HEK293 (cell line): ENCODE data around the gene PIP4K2C.

Experiments used
- GLI2 ChIP-seq: fragments of 450-650 bp; formaldehyde crosslinking; IDR thresholded peaks from 2 replicates; pipeline ENCODE4; 2017; ENCODE audit warnings: missing biosample characterization, missing genetic modification characterization, low read depth, borderline replicate concordance
- GLIS2 ChIP-seq: fragments of 450-650 bp; formaldehyde crosslinking; IDR thresholded peaks from 2 replicates; pipeline ENCODE4 v1.5.1; 2016; ENCODE audit warnings: missing biosample characterization, missing genetic modification characterization
- IKZF3 ChIP-seq: fragments of 450-650 bp; IDR thresholded peaks from 2 replicates; pipeline ENCODE4 v1.5.0; 2018; ENCODE audit warnings: missing biosample characterization, mild to moderate bottlenecking, missing genetic modification characterization, moderate library complexity
- KLF7 ChIP-seq: fragments of 450-650 bp; formaldehyde crosslinking; IDR thresholded peaks from 2 replicates; pipeline ENCODE4 v1.5.1; 2016; ENCODE audit warnings: missing biosample characterization, missing genetic modification characterization, borderline replicate concordance
- MEIS1 ChIP-seq: sonication (generic); formaldehyde crosslinking; IDR thresholded peaks from 2 replicates; pipeline ENCODE4 v1.8.1; 2022; ENCODE audit warnings: missing genetic modification reagents, mild to moderate bottlenecking, borderline replicate concordance
- SP2 ChIP-seq: fragments of 450-650 bp; formaldehyde crosslinking; IDR thresholded peaks from 2 replicates; pipeline ENCODE4 v1.5.1; 2016; ENCODE audit warnings: missing biosample characterization, missing genetic modification characterization
- SP3 ChIP-seq: fragments of 450-650 bp; formaldehyde crosslinking; IDR thresholded peaks from 2 replicates; pipeline ENCODE4 v1.5.1; 2016; ENCODE audit warnings: missing biosample characterization, missing genetic modification characterization
- TRIM28 ChIP-seq: IDR thresholded peaks from 2 replicates; pipeline ENCODE4 v1.6.1; 2011; ENCODE audit warnings: low read length, control low read depth, borderline replicate concordance
- ZBTB48 ChIP-seq: fragments of 450-650 bp; formaldehyde crosslinking; IDR thresholded peaks from 2 replicates; pipeline ENCODE4 v1.5.1; 2016; ENCODE audit warnings: missing biosample characterization, missing genetic modification characterization
- ZBTB7A ChIP-seq: fragments of 450-650 bp; formaldehyde crosslinking; IDR thresholded peaks from 2 replicates; pipeline ENCODE4 v1.5.1; 2016; ENCODE audit warnings: low read depth, missing biosample characterization, missing genetic modification characterization
- ZIC2 ChIP-seq: fragments of 450-650 bp; formaldehyde crosslinking; IDR thresholded peaks from 2 replicates; pipeline ENCODE4 v1.5.1; 2016; ENCODE audit warnings: missing biosample characterization, missing genetic modification characterization
- ZNF16 ChIP-seq: fragments of 450-650 bp; formaldehyde crosslinking; IDR thresholded peaks from 2 replicates; pipeline ENCODE4 v1.5.1; 2016; ENCODE audit warnings: low read depth, missing biosample characterization, missing genetic modification characterization
- ZNF174 ChIP-seq: fragments of 450-650 bp; formaldehyde crosslinking; IDR thresholded peaks from 2 replicates; pipeline ENCODE4 v1.5.0; 2017; ENCODE audit warnings: missing biosample characterization, mild to moderate bottlenecking, missing genetic modification characterization
- ZNF175 ChIP-seq: fragments of 450-650 bp; formaldehyde crosslinking; IDR thresholded peaks from 2 replicates; pipeline ENCODE4 v1.5.1; 2016; ENCODE audit warnings: missing biosample characterization, missing genetic modification characterization
- ZNF214 ChIP-seq: fragments of 450-650 bp; formaldehyde crosslinking; IDR thresholded peaks from 2 replicates; pipeline ENCODE4 v1.5.1; 2017; ENCODE audit warnings: missing biosample characterization, mild to moderate bottlenecking, missing genetic modification characterization, borderline replicate concordance
- ZNF223 ChIP-seq: fragments of 450-650 bp; formaldehyde crosslinking; IDR thresholded peaks from 2 replicates; pipeline ENCODE4 v1.5.1; 2016; ENCODE audit warnings: missing biosample characterization, missing genetic modification characterization
- ZNF248 ChIP-seq: fragments of 450-650 bp; formaldehyde crosslinking; IDR thresholded peaks from 2 replicates; pipeline ENCODE4 v1.5.1; 2017; ENCODE audit warnings: missing biosample characterization, missing genetic modification characterization
- ZNF302 ChIP-seq: fragments of 450-650 bp; formaldehyde crosslinking; IDR thresholded peaks from 2 replicates; pipeline ENCODE4 v1.5.1; 2016; ENCODE audit warnings: missing biosample characterization, missing genetic modification characterization, low read depth
- ZNF354C ChIP-seq: fragments of 450-650 bp; formaldehyde crosslinking; IDR thresholded peaks from 2 replicates; pipeline ENCODE4 v1.5.1; 2016; ENCODE audit warnings: missing biosample characterization, missing genetic modification characterization, low read depth, borderline replicate concordance
- ZNF416 ChIP-seq: fragments of 450-650 bp; formaldehyde crosslinking; IDR thresholded peaks from 2 replicates; pipeline ENCODE4 v1.5.1; 2016; ENCODE audit warnings: missing biosample characterization, missing genetic modification characterization
- ZNF433 ChIP-seq: fragments of 450-650 bp; formaldehyde crosslinking; IDR thresholded peaks from 2 replicates; pipeline ENCODE4 v1.5.1; 2016; ENCODE audit warnings: missing biosample characterization, missing genetic modification characterization, low read depth
- ZNF548 ChIP-seq: fragments of 450-650 bp; formaldehyde crosslinking; IDR thresholded peaks from 2 replicates; pipeline ENCODE4 v1.5.1; 2016; ENCODE audit warnings: missing biosample characterization, missing genetic modification characterization
- ZNF660 ChIP-seq: fragments of 450-650 bp; IDR thresholded peaks from 2 replicates; pipeline ENCODE4 v1.5.1; 2018; ENCODE audit warnings: missing biosample characterization, mild to moderate bottlenecking, missing genetic modification characterization
- TF ChIP-seq, protein P1 (sequence below): fragments of 450-650 bp; formaldehyde crosslinking; IDR thresholded peaks from 2 replicates; pipeline ENCODE4 v1.5.1; 2016; ENCODE audit warnings: missing biosample characterization, missing genetic modification characterization
- TF ChIP-seq, protein P2 (sequence below): fragments of 450-650 bp; formaldehyde crosslinking; IDR thresholded peaks from 2 replicates; pipeline ENCODE4 v1.5.1; 2016; ENCODE audit warnings: missing biosample characterization, missing genetic modification characterization
- TF ChIP-seq, protein P3 (sequence below): fragments of 450-650 bp; formaldehyde crosslinking; IDR thresholded peaks from 2 replicates; pipeline ENCODE4 v1.5.1; 2016; ENCODE audit warnings: missing biosample characterization, missing genetic modification characterization
- TF ChIP-seq, protein P4 (sequence below): fragments of 450-650 bp; formaldehyde crosslinking; IDR thresholded peaks from 2 replicates; pipeline ENCODE4 v1.5.1; 2016; ENCODE audit warnings: missing biosample characterization, missing genetic modification characterization
- TF ChIP-seq, protein P5 (sequence below): fragments of 450-650 bp; formaldehyde crosslinking; IDR thresholded peaks from 2 replicates; pipeline ENCODE4 v1.5.1; 2016; ENCODE audit warnings: missing biosample characterization, missing genetic modification characterization
- TF ChIP-seq, protein P6 (sequence below): fragments of 450-650 bp; IDR thresholded peaks from 2 replicates; pipeline ENCODE4 v1.5.1; 2018; ENCODE audit warnings: missing biosample characterization, mild to moderate bottlenecking, missing genetic modification characterization

PIP4K2C gene

DNA sequence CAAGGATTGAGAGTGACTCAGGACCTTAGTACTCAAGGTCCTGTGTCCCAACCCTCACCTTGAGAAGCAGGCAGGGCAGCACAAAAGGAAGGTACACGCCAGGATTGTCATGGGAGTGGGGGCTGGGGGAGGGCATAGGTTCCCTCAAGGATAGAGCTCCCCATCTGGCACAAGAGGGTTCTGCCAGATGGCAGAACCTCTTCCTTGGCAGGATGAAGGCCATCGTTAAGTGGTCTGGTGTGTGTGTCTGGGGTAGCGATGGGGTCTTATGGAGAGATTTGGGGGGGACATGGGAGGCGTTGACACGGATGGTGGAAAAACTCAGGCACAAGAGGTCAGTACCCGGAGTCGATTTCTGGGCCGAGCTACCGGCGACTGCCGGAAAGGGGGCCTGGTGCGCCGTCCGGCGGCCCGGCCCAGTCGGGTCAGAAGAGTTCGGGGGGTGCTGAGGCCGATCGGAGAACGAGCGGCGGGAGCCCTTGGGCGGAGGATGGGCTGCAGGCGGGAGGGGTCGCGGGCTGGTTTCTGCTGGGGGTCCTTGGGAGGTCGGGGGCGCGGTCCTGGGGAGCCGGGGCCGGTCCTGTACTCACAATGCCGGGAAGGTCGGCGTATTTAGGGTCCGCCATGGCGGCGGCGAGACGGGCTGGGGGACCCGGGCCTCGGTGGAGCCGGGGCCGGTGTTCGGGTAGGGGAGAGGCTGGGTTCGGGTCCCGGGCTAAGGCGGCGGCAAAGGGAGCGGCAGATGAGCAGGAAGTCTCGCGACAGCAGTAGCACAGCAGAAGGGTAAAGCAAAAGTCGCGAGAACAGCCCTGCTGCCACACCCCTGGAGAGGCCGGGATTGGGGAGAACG lies 44.3 kb upstream of the PIP4K2C start, which contains the start of gene DCTN2 (continued):
- TF ChIP-seq, protein P1, sequence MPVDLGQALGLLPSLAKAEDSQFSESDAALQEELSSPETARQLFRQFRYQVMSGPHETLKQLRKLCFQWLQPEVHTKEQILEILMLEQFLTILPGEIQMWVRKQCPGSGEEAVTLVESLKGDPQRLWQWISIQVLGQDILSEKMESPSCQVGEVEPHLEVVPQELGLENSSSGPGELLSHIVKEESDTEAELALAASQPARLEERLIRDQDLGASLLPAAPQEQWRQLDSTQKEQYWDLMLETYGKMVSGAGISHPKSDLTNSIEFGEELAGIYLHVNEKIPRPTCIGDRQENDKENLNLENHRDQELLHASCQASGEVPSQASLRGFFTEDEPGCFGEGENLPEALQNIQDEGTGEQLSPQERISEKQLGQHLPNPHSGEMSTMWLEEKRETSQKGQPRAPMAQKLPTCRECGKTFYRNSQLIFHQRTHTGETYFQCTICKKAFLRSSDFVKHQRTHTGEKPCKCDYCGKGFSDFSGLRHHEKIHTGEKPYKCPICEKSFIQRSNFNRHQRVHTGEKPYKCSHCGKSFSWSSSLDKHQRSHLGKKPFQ (tag by site-specific recombination): no peak
- TF ChIP-seq, protein P2, sequence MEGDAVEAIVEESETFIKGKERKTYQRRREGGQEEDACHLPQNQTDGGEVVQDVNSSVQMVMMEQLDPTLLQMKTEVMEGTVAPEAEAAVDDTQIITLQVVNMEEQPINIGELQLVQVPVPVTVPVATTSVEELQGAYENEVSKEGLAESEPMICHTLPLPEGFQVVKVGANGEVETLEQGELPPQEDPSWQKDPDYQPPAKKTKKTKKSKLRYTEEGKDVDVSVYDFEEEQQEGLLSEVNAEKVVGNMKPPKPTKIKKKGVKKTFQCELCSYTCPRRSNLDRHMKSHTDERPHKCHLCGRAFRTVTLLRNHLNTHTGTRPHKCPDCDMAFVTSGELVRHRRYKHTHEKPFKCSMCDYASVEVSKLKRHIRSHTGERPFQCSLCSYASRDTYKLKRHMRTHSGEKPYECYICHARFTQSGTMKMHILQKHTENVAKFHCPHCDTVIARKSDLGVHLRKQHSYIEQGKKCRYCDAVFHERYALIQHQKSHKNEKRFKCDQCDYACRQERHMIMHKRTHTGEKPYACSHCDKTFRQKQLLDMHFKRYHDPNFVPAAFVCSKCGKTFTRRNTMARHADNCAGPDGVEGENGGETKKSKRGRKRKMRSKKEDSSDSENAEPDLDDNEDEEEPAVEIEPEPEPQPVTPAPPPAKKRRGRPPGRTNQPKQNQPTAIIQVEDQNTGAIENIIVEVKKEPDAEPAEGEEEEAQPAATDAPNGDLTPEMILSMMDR: peak; percentile 71; the same call in 1 of the 2 replicates
- TF ChIP-seq ZNF354C (no peak), MEIS1 (no peak), ZNF416 (tag by site-specific recombination) (no peak), ZNF248 (tag by site-specific recombination) (no peak), ZNF223 (no peak), ZBTB7A (tag by site-specific recombination) (no peak), ZBTB48 (peak; percentile 76), GLI2 (tag by site-specific recombination) (no peak), ZNF214 (tag by site-specific recombination) (no peak), SP2 (tag by site-specific recombination) (peak; percentile 78), ZNF174 (tag by site-specific recombination) (no peak), ZNF433 (tag by site-specific recombination) (no peak), KLF7 (tag by site-specific recombination) (peak; percentile 95; the same call in 1 of the 2 replicates), ZNF175 (tag by site-specific recombination) (no peak), ZNF660 (tag by site-specific recombination) (no peak), TRIM28 (no peak), ZNF548 (no peak), IKZF3 (tag by site-specific recombination) (0 out of 2 replicates have a peak, but pooled peaks have one; percentile 81), SP3 (peak; percentile 88), GLIS2 (tag by site-specific recombination) (peak; percentile 60), ZIC2 (tag by site-specific recombination) (no peak), ZNF302 (tag by site-specific recombination) (no peak), ZNF16 (tag by site-specific recombination) (no peak)
- TF ChIP-seq, protein P3, sequence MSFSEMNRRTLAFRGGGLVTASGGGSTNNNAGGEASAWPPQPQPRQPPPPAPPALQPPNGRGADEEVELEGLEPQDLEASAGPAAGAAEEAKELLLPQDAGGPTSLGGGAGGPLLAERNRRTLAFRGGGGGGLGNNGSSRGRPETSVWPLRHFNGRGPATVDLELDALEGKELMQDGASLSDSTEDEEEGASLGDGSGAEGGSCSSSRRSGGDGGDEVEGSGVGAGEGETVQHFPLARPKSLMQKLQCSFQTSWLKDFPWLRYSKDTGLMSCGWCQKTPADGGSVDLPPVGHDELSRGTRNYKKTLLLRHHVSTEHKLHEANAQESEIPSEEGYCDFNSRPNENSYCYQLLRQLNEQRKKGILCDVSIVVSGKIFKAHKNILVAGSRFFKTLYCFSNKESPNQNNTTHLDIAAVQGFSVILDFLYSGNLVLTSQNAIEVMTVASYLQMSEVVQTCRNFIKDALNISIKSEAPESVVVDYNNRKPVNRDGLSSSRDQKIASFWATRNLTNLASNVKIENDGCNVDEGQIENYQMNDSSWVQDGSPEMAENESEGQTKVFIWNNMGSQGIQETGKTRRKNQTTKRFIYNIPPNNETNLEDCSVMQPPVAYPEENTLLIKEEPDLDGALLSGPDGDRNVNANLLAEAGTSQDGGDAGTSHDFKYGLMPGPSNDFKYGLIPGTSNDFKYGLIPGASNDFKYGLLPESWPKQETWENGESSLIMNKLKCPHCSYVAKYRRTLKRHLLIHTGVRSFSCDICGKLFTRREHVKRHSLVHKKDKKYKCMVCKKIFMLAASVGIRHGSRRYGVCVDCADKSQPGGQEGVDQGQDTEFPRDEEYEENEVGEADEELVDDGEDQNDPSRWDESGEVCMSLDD (tag by site-specific recombination): peak; percentile 73; the same call in 1 of the 2 replicates
- TF ChIP-seq, protein P4, sequence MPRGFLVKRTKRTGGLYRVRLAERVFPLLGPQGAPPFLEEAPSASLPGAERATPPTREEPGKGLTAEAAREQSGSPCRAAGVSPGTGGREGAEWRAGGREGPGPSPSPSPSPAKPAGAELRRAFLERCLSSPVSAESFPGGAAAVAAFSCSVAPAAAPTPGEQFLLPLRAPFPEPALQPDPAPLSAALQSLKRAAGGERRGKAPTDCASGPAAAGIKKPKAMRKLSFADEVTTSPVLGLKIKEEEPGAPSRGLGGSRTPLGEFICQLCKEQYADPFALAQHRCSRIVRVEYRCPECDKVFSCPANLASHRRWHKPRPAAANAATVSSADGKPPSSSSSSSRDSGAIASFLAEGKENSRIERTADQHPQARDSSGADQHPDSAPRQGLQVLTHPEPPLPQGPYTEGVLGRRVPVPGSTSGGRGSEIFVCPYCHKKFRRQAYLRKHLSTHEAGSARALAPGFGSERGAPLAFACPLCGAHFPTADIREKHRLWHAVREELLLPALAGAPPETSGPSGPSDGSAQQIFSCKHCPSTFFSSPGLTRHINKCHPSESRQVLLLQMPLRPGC (tag by site-specific recombination): 0 out of 2 replicates have a peak, but pooled peaks have one; percentile 23
- TF ChIP-seq, protein P5, sequence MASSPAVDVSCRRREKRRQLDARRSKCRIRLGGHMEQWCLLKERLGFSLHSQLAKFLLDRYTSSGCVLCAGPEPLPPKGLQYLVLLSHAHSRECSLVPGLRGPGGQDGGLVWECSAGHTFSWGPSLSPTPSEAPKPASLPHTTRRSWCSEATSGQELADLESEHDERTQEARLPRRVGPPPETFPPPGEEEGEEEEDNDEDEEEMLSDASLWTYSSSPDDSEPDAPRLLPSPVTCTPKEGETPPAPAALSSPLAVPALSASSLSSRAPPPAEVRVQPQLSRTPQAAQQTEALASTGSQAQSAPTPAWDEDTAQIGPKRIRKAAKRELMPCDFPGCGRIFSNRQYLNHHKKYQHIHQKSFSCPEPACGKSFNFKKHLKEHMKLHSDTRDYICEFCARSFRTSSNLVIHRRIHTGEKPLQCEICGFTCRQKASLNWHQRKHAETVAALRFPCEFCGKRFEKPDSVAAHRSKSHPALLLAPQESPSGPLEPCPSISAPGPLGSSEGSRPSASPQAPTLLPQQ: no peak; the same call in 1 of the 2 replicates
- TF ChIP-seq, protein P6, sequence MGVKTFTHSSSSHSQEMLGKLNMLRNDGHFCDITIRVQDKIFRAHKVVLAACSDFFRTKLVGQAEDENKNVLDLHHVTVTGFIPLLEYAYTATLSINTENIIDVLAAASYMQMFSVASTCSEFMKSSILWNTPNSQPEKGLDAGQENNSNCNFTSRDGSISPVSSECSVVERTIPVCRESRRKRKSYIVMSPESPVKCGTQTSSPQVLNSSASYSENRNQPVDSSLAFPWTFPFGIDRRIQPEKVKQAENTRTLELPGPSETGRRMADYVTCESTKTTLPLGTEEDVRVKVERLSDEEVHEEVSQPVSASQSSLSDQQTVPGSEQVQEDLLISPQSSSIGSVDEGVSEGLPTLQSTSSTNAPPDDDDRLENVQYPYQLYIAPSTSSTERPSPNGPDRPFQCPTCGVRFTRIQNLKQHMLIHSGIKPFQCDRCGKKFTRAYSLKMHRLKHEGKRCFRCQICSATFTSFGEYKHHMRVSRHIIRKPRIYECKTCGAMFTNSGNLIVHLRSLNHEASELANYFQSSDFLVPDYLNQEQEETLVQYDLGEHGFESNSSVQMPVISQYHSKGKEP: no peak
